Bronchial epithelial cell (primary cell): ENCODE measurements around the gene SPTA1. TPM values are rescaled to one million over a fixed set of nuclear protein-coding genes. Genes with fewer than 3 reads are reported as not detected.

ENCODE experiments used
- DNase-seq: peaks from one replicate; pipeline ENCODE4 v3.0.0-alpha.2; 2010; ENCODE audit warnings: low read depth
- FAIRE-seq: peaks from 2 replicates; lab custom pipeline; 2011; peaks lifted over from hg19 to GRCh38; lab: Jason Lieb, UNC
- H3K27me3 ChIP-seq: 2 replicates; pipeline ENCODE4 v1.5.1; 2011; ENCODE audit warnings: low read length; ENCODE audit not compliant: control insufficient read depth, insufficient read depth
- H3K36me3 ChIP-seq: 2 replicates; pipeline ENCODE4 v1.5.1; 2011; ENCODE audit warnings: low read length; ENCODE audit not compliant: control insufficient read depth, insufficient read depth
- H3K4me3 ChIP-seq: 2 replicates; pipeline ENCODE4 v1.5.1; 2011; ENCODE audit warnings: mild to moderate bottlenecking, low read depth, low read length, control low read depth
- total RNA-seq: library from RNA; depleted of rRNA; stranded (reverse); fragments of >200 nt; gene quantifications from 2 replicates; pipeline ENCODE4 v1.2.1, GENCODE V29; 2014
- TF ChIP-seq, protein P1 (sequence below): IDR thresholded peaks from 2 replicates; pipeline ENCODE4 v1.5.1; 2011; ENCODE audit warnings: mild to moderate bottlenecking, moderate library complexity, low read length, control low read depth, inconsistent platforms; ENCODE audit not compliant: insufficient read depth, severe bottlenecking

The SPTA1 gene
- total RNA-seq, 1 donor from 2014 or later: not detected

DNA sequence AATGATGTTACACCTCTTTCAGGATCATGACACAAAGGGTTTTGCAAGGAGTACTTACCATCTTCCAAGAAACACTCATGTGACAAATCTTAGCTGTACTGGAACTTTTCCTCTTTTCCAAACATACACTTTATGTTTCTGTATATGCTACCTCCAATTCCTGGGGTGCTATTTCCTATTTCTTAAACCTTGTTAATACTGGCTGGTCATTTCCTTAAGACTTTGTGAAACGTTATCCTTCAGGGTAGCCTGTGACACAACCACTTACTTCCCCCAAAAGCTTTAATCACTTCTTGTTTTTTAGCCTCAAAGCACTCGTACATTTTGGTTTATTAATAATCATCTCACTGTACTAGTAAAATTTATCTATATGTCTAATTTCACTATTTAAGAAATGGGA, 42.1 kb downstream of the SPTA1 start:
- TF ChIP-seq, protein P1, sequence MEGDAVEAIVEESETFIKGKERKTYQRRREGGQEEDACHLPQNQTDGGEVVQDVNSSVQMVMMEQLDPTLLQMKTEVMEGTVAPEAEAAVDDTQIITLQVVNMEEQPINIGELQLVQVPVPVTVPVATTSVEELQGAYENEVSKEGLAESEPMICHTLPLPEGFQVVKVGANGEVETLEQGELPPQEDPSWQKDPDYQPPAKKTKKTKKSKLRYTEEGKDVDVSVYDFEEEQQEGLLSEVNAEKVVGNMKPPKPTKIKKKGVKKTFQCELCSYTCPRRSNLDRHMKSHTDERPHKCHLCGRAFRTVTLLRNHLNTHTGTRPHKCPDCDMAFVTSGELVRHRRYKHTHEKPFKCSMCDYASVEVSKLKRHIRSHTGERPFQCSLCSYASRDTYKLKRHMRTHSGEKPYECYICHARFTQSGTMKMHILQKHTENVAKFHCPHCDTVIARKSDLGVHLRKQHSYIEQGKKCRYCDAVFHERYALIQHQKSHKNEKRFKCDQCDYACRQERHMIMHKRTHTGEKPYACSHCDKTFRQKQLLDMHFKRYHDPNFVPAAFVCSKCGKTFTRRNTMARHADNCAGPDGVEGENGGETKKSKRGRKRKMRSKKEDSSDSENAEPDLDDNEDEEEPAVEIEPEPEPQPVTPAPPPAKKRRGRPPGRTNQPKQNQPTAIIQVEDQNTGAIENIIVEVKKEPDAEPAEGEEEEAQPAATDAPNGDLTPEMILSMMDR: no peak
- no peak for DNase-seq
- no peak for FAIRE-seq
- H3K27me3 ChIP-seq: no peaks in the 10 kb centered on the region
- H3K36me3 ChIP-seq: no peaks in the 10 kb centered on the region
- H3K4me3 ChIP-seq: no peak overlapping the region

DNA sequence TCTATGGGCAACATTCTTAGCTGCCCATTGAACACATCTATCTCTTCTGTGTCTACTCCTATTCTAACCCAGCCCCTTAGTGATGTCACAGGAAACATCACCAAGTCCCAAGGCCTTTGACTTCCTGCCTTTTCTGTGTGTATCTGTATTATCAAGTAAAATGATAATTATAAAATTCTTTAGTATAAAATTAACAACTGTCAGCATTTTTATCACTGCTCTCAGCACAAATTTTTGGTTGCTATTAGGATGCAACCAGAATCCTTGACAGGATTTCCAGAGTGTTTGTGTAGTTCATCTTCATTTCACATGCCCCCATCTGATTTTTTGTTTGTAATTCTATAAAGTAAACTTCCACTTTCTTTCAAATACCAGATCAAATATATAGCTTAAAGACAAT, 47.6 kb downstream of the SPTA1 start:
- Histone ChIP-seq H3K36me3 (no peaks in the 10 kb centered on the region), H3K4me3 (no peak overlapping the region), H3K27me3 (no peaks in the 10 kb centered on the region)
- FAIRE-seq: no peak
- TF ChIP-seq, protein P1: no peak
- DNase-seq: no peak

DNA sequence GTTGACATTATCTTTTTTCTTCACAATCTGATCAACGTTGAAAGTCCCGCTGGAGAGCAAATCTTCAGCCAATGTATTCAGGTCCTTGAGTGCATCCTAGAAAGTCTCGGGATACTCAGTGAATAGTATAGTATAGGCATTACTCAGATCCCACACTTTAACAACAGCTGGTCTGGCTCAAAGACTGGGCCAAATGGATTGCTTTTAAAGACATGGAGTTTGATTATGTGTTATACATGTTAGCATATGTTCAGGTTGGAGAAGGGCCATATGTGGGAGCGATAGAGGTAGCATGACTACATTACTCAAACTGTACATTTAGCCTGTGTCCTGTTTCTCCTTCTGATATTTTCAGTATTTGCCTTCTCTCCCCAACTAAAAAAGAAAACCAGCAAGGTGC, 48.4 kb downstream of the SPTA1 start:
- H3K27me3 ChIP-seq: no peaks in the 10 kb centered on the region
- FAIRE-seq (no peak), DNase-seq (no peak)
- TF ChIP-seq, protein P1: no peak
- H3K36me3 ChIP-seq: no peaks in the 10 kb centered on the region
- no peak overlapping the region for H3K4me3 ChIP-seq

DNA sequence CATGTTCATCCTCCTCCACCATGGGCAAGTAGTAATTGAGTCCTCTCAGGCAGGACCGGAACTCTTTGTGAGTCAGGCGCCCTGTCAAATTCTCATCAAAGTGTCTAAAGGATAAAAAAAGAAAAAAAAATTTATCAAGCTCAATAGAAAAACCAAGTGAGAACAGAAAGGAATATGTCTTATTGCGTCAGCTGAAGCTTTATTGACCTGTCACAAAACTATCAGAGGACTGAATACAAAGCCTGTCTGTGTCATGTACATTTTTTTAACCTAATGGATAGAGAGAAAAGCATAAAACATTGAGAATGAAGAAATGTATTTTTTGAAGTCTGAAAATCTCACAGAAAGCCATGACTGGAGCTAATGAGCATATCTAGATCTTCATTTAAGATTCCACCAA, 72.8 kb downstream of the SPTA1 start:
- H3K36me3 ChIP-seq: no peaks in the 10 kb centered on the region
- FAIRE-seq: no peak
- TF ChIP-seq, protein P1: no peak

DNA sequence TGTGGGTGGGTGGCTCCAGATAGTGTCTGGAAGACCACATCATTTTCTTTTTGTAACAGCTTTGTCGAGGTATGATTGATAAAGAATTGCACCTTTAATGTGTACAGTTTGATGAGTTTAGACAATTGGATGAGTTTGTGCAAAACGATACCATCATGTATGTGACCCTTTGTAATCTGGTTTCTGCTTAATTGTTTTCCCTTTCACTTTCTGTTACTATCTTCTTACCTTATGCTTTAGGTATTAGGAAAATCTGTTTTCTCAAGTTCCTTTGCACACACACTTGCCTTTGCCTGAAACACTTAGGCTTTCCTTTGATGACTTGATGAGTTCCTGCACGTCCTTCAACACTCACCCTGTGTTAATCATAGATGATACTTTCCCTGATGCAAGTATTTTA, 74.6 kb downstream of the SPTA1 start:
- TF ChIP-seq, protein P1: no peak
- peak; percentile 28 for FAIRE-seq
- peak; percentile 23 for DNase-seq

More for the DNA sequence above, 72.8 kb downstream of the SPTA1 start:
- DNase-seq: no peak
- Histone ChIP-seq H3K4me3 (no peak overlapping the region), H3K27me3 (no peaks in the 10 kb centered on the region)

DNA sequence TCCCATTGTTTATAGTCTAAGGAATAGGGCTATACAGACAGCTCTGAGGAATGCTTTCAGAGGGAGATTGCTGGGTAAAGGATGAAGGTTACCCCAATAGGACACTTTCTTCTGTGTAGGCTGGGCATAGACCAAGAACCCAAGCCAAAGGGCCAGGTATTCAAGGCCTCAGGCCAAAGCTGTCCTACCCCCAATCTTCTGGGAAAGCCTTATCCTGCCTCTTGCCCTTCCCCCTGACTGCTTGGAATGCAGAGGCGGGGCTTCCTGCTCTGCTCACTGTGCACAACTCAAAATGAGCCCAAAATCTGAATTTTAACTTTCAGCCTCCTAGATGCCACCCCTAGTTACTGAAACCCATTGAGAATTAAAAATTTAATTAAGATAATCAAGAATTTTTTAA, 79.2 kb downstream of the SPTA1 start:
- Histone ChIP-seq H3K36me3 (no peaks in the 10 kb centered on the region), H3K27me3 (no peaks in the 10 kb centered on the region), H3K4me3 (no peak overlapping the region)
- FAIRE-seq (no peak), DNase-seq (no peak)
- TF ChIP-seq, protein P1: no peak

More for the DNA sequence above, 74.6 kb downstream of the SPTA1 start:
- no peaks in the 10 kb centered on the region for H3K27me3 ChIP-seq
- no peak overlapping the region for H3K4me3 ChIP-seq
- H3K36me3 ChIP-seq: no peaks in the 10 kb centered on the region
